Adrenal gland (tissue), 12 donors: Measurements from ENCODE around the gene ATOX1. TPM values are rescaled to one million over a fixed set of nuclear protein-coding genes. Genes with fewer than 3 reads are reported as not detected.

ENCODE experiments used
- DNase-seq, 7 donors: peaks; one replicate each; pipeline ENCODE4 v3.0.0-alpha.2; 2019 to 2020
- H3K27ac ChIP-seq, 5 donors: fragments of 200-600 bp; sonication (generic) in 4 of 5; 1 replicate in 3 of 5; 2 replicates in 2 of 5; pipeline versions ENCODE4 v1.5.1 to v1.8.0; 2016 to 2020; ENCODE audit warnings: mild to moderate bottlenecking in 1 of 5
- H3K27me3 ChIP-seq: fragments of 200-600 bp; 2 replicates; pipeline ENCODE4 v1.8.0; 2021
- H3K36me3 ChIP-seq, 2 donors: fragments of 200-600 bp; replicated peaks in 1 of 2; 1 replicate in 1 of 2; 2 replicates in 1 of 2; pipeline versions ENCODE4 v1.5.1 to v1.8.0; 2018 to 2022
- H3K4me1 ChIP-seq, 2 donors: fragments of 200-600 bp; replicated peaks in 1 of 2; 1 replicate in 1 of 2; 2 replicates in 1 of 2; pipeline versions ENCODE4 v1.5.1 to v1.8.0; 2018 to 2021
- H3K4me3 ChIP-seq, 4 donors: fragments of 200-600 bp; sonication (generic) in 3 of 4; one replicate each; pipeline ENCODE4 v1.5.1; 2016 to 2018
- H3K9me3 ChIP-seq, 3 donors: fragments of 200-600 bp; sonication (generic) in 1 of 3; replicated peaks in 1 of 3; 1 replicate in 2 of 3; 2 replicates in 1 of 3; pipeline versions ENCODE4 v1.5.1 to v1.8.0; 2016 to 2021
- POLR2A ChIP-seq, 2 donors: fragments of 450-650 bp; IDR thresholded peaks; one replicate each; pipeline ENCODE4 v1.6.1; 2017; ENCODE audit warnings: antibody characterized with exemption in 2 of 2, mild to moderate bottlenecking in 2 of 2, moderate library complexity in 1 of 2
- WGBS, 4 donors: extraction: QIAGEN DNeasy Blood & Tissue Kit in 2 of 4; methylation state at CpG; one replicate each; pipeline versions ENCODE4 v1.1.5 to v1.1.7; 2013 to 2017; 5-methylcytosine and 5-hydroxymethylcytosine counted together
- intact Hi-C, 2 donors: fragments of 100-400 bp; cut with DNase I; formaldehyde crosslinking; loops; one replicate each; pipeline versions ENCODE4 v1.14.1 to v1.15.0; 2022 to 2023
- polyA plus RNA-seq, 3 donors: library from polyadenylated mRNA; stranded (reverse); fragments of 200-250 nt in 2 of 3; fragments of 350-450 nt in 1 of 3; fragmentation: Illumina TruSeq in 1 of 3; extraction: RNeasy Lipid Tissue Mini Kit (QIAGEN cat#74804) in 1 of 3; gene quantifications; one replicate each; pipeline ENCODE4 v1.2.3, GENCODE V29; 2013 to 2014
- total RNA-seq, 9 donors: library from RNA; depleted of rRNA in 4 of 9; stranded (reverse); fragments of >200 nt in 4 of 9; fragments of 120-200 nt in 1 of 9; fragmentation: NEBNext Ultra II Directional in 1 of 9; extraction: Animal tissue kit (Norgen Biotek cat#: 25700) in 1 of 9; gene quantifications; one replicate each; pipeline versions ENCODE4 v1.1.0 to v1.2.4, GENCODE V29; 2013 to 2023
- TF ChIP-seq, protein P1 (sequence below), 6 experiments: fragments of 450-650 bp in 4 of 6; fragments of 200-600 bp in 2 of 6; sonication (generic) in 1 of 6; IDR thresholded peaks; 1 replicate in 5 of 6; 2 replicates in 1 of 6; pipeline versions ENCODE4 v1.5.1 to v1.8.0; 2016 to 2021; ENCODE audit warnings: antibody characterized with exemption in 6 of 6, mild to moderate bottlenecking in 2 of 6, moderate library complexity in 1 of 6
- donor health status: healthy with polysubstance abuse.
- donor health status: Bipolar disorder and iron deficiency.
- donor health status: DM: yes; HTN: yes; CAD: no.
- donor health status: DM: no; HTN: no; CAD: no.
- donor health status: DM: no; HTN: no; CAD: no.
- donor health status: DM: yes; HTN: yes; CAD: no.

ATOX1 gene
- total and polyA plus RNA-seq, 12 donors: 97.5 to 291 (median 133) TPM

DNA sequence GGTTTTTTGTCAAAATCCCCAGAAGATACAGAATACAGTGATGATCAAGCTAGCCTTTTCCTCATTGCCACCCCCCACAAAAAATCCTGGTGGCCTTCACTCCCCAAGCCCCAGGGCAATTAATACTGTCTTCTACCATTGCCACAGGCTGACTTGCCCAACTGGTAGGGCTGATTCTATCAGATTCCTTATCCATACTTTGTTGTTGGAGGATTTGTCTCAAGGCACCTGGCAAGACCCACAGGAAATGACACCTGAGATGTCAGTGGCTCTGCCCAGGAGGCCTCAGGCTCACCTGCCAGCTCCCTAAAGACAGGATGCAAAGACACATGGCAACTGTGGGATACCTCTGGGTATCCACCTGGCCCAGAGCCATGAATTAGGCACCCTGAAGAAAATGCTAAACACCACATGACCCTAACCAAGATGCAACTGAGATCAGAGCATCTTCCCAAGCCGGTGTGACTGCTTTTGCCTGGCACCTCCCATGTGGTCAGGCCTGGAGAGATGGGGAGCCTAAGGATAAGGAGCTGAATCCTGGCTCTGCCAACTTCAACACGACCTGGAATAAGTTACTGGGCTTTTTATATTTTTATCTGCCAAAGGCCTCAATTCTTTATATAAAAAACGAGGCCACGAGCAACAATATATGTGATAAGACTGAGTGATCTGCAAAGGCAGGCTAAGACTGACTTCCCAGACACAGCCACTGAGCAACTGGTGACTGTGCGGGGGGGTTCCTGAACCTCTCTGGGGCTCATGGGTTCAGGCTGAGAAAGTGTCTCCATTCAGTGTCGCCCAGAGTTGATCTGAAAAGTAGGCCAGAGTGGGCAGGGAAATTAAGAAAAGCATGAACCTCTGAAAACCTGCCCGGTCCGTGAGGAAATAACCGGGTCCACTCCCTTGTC is 944 bp downstream of the ATOX1 start:
- 5 to 19% (median 14%) methylated on average over 5 to 9 of the region's 9 CpGs for WGBS, 4 donors
- Histone ChIP-seq H3K9me3 (no peaks in the 10 kb centered on the region), H3K27me3 (no peaks in the 10 kb centered on the region), H3K27ac (peak overlapping the region in 3 of 5 donors; percentile 85 to 92 (median 91)), H3K4me3 (peak overlapping the region in 3 of 4 donors; percentile 65 to 93 (median 79)), H3K4me1 (peaks cover 7 to 24% of the 10 kb centered on the region in 2 donors), H3K36me3 (no peaks in the 10 kb centered on the region)
- DNase-seq: peak in 3 of 7 donors; percentile 33 to 62 (median 37)
- no peak for TF ChIP-seq POLR2A (IDR thresholded peaks at IDR 0.05)
- intact Hi-C loops: no loop called here

DNA sequence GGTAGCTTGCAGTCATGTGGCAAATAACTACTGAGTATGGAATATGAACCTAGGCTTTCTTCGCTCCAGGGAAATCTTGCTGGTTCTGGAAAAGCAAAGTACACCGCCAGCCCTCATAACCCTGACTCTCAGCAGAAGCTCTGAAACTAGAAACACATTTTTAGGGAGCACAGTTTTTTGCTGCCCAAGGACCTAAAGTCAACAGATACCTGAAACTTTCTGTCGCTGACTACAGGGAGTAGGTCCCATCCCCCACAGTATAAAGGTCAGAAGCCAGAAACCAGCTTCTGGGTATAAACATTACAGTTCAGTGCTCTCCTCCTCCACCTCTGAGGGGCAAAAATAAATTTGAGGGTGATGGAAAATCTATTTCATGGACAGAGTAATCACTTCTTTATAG is 3.0 kb downstream of the ATOX1 start:
- Histone ChIP-seq H3K27me3 (no peaks in the 10 kb centered on the region), H3K4me3 (no peak overlapping the region), H3K9me3 (no peaks in the 10 kb centered on the region), H3K4me1 (peaks cover 7 to 24% of the 10 kb centered on the region in 2 donors), H3K27ac (no peak overlapping the region), H3K36me3 (no peaks in the 10 kb centered on the region)
- peak in 1 of 7 donors; percentile 20 for DNase-seq
- 88 to 96% (median 92%) methylated on average over 3 of the region's 3 CpGs for WGBS, 4 donors
- no peak for TF ChIP-seq POLR2A (IDR thresholded peaks at IDR 0.05)
- TF ChIP-seq, protein P1, sequence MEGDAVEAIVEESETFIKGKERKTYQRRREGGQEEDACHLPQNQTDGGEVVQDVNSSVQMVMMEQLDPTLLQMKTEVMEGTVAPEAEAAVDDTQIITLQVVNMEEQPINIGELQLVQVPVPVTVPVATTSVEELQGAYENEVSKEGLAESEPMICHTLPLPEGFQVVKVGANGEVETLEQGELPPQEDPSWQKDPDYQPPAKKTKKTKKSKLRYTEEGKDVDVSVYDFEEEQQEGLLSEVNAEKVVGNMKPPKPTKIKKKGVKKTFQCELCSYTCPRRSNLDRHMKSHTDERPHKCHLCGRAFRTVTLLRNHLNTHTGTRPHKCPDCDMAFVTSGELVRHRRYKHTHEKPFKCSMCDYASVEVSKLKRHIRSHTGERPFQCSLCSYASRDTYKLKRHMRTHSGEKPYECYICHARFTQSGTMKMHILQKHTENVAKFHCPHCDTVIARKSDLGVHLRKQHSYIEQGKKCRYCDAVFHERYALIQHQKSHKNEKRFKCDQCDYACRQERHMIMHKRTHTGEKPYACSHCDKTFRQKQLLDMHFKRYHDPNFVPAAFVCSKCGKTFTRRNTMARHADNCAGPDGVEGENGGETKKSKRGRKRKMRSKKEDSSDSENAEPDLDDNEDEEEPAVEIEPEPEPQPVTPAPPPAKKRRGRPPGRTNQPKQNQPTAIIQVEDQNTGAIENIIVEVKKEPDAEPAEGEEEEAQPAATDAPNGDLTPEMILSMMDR (IDR thresholded peaks at IDR 0.05): no peak
- intact Hi-C loops: no loop called here

DNA sequence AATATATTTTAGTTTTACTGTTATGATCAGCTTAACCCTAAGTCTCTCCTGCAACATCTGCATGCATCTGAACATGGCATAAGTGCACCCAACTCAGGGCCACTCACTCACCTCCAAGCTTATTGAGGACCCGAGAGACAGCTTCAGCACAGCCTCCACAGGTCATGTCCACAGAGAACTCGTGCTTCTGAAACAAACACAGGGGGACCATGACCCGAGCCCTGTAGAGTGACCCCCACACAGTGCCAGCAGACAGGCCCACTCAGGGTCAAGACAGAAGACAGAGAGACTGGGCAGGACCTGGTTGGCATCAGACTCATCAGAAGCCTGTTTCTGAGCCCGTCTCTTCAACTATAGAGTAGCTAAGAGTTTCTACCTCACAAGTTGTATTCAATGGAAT is 6.8 kb downstream of the ATOX1 start:
- no peaks in the 10 kb centered on the region for H3K9me3 ChIP-seq
- H3K4me1 ChIP-seq: peaks cover 0 to 10% of the 10 kb centered on the region in 2 donors
- peak in 1 of 7 donors; percentile 13 for DNase-seq
- no peak overlapping the region for H3K27ac ChIP-seq
- intact Hi-C loops: no loop called here
- H3K27me3 ChIP-seq: no peaks in the 10 kb centered on the region
- H3K4me3 ChIP-seq: no peak overlapping the region
- TF ChIP-seq, protein P1 (IDR thresholded peaks at IDR 0.05): no peak
- no peak for TF ChIP-seq POLR2A (IDR thresholded peaks at IDR 0.05)
- 80 to 96% (median 89%) methylated on average over 3 to 4 of the region's 4 CpGs for WGBS, 4 donors
- H3K36me3 ChIP-seq: no peaks in the 10 kb centered on the region

DNA sequence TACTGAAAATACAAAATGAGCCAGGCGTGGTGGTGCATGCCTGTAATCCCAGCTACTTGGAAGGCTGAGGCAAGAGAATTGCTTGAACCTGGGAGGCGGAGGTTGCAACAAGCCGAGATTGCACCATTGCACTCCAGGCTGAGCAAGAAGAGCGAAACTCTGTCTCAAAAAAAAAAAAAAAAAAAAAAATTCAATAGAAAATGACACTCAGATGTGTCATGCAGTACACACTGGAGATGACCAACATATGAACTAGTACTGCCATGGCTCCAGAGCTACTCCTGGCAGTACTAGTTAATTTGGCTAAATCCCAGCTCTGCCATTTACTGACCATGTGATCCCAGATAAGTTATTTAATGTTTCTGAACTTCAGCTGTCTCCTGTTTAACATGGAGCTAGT is 7.3 kb downstream of the ATOX1 start:
- H3K9me3 ChIP-seq: no peaks in the 10 kb centered on the region
- H3K27ac ChIP-seq: no peak overlapping the region
- DNase-seq: no peak
- peaks cover 0 to 3% of the 10 kb centered on the region in 2 donors for H3K36me3 ChIP-seq
- TF ChIP-seq POLR2A (IDR thresholded peaks at IDR 0.05): no peak
- TF ChIP-seq, protein P1 (IDR thresholded peaks at IDR 0.05): no peak
- 81 to 100% (median 91%) methylated on average over 4 of the region's 4 CpGs for WGBS, 4 donors
- H3K4me1 ChIP-seq: peaks cover 0 to 13% of the 10 kb centered on the region in 2 donors
- no peak overlapping the region for H3K4me3 ChIP-seq
- H3K27me3 ChIP-seq: no peaks in the 10 kb centered on the region
- intact Hi-C loops: no loop called here
